ENCODE results near the gene ATP11A. TPM values are rescaled to one million over a fixed set of nuclear protein-coding genes. Genes with fewer than 3 reads are reported as not detected.

The ATP11A gene
- total and polyA plus RNA-seq, 7 donors: 3.9 to 48.6 (median 26.4) TPM

DNA sequence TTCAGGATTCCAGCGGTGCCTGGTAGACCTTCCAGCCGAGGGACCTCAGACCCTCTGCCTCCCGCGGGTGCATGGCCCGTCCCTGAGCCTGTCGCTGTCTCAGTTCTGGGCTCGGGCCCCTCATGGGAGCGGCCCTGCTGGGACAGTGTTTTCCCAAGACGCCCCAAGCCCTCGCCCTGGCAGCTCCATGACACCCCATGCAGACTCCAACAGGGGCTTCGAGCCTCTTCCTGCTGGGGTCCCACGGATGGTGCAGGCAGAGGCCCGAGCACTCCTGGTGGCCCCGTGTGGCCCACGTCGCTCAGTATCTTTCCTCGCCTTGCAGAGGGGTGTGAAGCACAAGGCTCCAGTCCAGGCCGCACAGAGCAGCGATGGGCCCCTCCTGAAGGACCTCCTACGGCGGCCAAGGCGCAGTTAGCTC, 190.4 kb downstream of the ATP11A start:
- H3K27me3 ChIP-seq (ENCODE audit: insufficient read depth in 3 of 3, low read length in 2 of 3): no peaks in the 10 kb centered on the region
- H3K4me3 ChIP-seq: no peak overlapping the region
- DNase-seq (peak in 1 of 2 donors; percentile 37), ATAC-seq (no peak)
- no peaks in the 10 kb centered on the region for H3K4me1 ChIP-seq
- TF ChIP-seq, protein P1, sequence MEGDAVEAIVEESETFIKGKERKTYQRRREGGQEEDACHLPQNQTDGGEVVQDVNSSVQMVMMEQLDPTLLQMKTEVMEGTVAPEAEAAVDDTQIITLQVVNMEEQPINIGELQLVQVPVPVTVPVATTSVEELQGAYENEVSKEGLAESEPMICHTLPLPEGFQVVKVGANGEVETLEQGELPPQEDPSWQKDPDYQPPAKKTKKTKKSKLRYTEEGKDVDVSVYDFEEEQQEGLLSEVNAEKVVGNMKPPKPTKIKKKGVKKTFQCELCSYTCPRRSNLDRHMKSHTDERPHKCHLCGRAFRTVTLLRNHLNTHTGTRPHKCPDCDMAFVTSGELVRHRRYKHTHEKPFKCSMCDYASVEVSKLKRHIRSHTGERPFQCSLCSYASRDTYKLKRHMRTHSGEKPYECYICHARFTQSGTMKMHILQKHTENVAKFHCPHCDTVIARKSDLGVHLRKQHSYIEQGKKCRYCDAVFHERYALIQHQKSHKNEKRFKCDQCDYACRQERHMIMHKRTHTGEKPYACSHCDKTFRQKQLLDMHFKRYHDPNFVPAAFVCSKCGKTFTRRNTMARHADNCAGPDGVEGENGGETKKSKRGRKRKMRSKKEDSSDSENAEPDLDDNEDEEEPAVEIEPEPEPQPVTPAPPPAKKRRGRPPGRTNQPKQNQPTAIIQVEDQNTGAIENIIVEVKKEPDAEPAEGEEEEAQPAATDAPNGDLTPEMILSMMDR (IDR thresholded peaks at IDR 0.05): no peak
- no peaks in the 10 kb centered on the region for H3K9me3 ChIP-seq
- H3K36me3 ChIP-seq (ENCODE audit: insufficient read depth in 1 of 2, low read depth in 1 of 2): peaks cover 0 to 66% of the 10 kb centered on the region in 2 donors
- no peak overlapping the region for H3K27ac ChIP-seq
- intact Hi-C loops (cut with DNase I): no loop called here
- WGBS, 3 donors: 94 to 95% (median 94%) methylated on average over 19 to 22 of the region's 22 CpGs

DNA sequence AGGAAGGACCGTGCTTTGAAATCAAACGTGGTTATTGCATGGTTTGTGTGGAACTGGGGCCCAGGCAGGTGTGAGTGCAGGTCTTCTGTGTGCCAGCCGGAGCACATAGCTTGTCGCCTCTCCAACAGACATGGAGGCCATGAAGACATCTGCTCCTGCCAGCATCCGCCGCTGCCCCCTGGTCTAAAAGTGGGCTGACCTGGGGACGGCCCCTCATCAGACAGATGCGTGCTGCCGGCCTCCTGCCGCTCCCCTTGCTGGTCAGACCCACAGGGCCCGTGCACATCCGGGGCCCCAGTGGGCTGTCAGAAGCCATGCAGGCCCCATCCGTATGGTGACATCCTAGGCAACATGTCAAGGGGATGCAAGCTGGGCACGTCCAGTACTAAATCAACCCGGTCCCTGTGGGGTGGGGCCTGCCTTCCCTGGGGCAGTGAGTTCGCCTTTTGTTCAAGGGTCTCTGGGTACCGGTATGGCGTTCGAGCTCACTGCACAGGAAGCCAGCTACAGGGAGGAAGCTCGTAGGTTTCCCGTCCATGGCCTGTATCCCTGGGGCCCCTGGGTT, 191.2 kb downstream of the ATP11A start:
- Histone ChIP-seq H3K36me3 (ENCODE audit: insufficient read depth in 1 of 2, low read depth in 1 of 2) (peaks cover 0 to 60% of the 10 kb centered on the region in 2 donors), H3K9me3 (no peaks in the 10 kb centered on the region), H3K27ac (no peak overlapping the region), H3K4me3 (no peak overlapping the region), H3K4me1 (no peaks in the 10 kb centered on the region), H3K27me3 (ENCODE audit: insufficient read depth in 3 of 3, low read length in 2 of 3) (no peaks in the 10 kb centered on the region)
- TF ChIP-seq, protein P1 (IDR thresholded peaks at IDR 0.05): no peak
- 90 to 94% (median 94%) methylated on average over 21 of the region's 21 CpGs for WGBS, 3 donors
- ATAC-seq: no peak
- intact Hi-C loops (cut with DNase I): no loop called here
- DNase-seq: peak in 1 of 2 donors; percentile 48

DNA sequence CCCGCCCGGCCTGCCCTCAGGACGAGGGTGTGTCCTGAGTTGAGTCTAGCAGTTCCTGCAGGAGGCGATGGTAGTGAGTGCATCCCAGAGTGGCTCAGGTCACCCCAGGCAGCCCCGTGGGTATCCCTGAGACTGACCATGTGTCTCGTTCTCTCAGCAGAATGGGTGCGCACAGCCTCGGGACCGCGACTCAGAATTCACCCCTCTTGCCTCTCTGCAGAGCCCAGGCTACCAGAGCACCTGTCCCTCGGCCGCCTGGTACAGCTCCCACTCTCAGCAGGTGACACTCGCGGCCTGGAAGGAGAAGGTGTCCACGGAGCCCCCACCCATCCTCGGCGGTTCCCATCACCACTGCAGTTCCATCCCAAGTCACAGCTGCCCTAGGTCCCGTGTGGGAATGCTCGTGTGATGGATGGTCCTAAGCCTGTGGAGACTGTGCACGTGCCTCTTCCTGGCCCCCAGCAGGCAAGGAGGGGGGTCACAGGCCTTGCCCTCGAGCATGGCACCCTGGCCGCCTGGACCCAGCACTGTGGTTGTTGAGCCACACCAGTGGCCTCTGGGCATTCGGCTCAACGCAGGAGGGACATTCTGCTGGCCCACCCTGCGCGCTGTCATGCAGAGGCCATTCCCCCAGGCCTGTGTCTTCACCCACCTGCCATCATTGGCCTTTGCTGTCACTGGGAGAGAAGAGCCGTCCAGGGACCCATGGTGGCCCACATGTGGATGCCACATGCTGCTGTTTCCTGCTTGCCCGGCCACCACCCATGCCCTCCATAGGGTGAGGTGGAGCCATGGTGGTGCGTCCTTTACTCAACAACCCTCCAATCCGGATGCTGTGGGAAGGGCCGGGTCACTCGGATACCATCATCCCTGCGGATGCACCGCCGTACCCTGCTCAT, 192.1 kb downstream of the ATP11A start:
- TF ChIP-seq, protein P1 (IDR thresholded peaks at IDR 0.05): no peak
- Histone ChIP-seq H3K27me3 (ENCODE audit: insufficient read depth in 3 of 3, low read length in 2 of 3) (no peaks in the 10 kb centered on the region), H3K27ac (no peak overlapping the region), H3K36me3 (ENCODE audit: insufficient read depth in 1 of 2, low read depth in 1 of 2) (peaks cover 0 to 51% of the 10 kb centered on the region in 2 donors), H3K9me3 (no peaks in the 10 kb centered on the region), H3K4me1 (no peaks in the 10 kb centered on the region), H3K4me3 (no peak overlapping the region)
- intact Hi-C loops (cut with DNase I): no loop called here
- WGBS, 3 donors: 90 to 94% (median 91%) methylated on average over 35 of the region's 35 CpGs
- DNase-seq (peak in 1 of 2 donors; percentile 36), ATAC-seq (no peak)

DNA sequence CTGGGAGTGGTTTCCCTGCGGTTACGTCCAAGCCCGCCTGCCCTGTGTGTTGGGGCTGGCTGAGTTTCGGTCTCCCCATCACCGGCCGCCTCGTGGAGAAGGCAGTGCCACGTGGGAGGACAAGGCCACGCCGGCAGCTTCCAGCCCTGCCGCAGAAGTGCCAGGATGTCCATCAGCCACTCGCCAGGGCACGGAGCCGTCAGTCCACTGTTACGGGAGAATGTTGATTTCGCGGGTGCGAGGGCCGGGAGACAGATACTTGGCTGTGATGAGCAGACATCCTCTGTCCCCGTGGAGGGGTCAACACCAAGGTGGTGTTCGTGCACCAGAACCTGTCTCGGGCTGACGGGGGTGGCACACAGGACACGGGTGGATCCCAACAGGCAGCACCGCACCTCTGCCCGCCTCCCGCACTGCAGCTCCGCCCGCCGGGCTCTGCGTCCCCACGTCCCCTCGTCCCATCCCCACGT, 192.8 kb downstream of the ATP11A start:
- TF ChIP-seq, protein P1 (IDR thresholded peaks at IDR 0.05): no peak
- no peak for ATAC-seq
- Histone ChIP-seq H3K27ac (no peak overlapping the region), H3K36me3 (ENCODE audit: insufficient read depth in 1 of 2, low read depth in 1 of 2) (peaks cover 0 to 44% of the 10 kb centered on the region in 2 donors), H3K9me3 (no peaks in the 10 kb centered on the region), H3K4me1 (no peaks in the 10 kb centered on the region), H3K27me3 (ENCODE audit: insufficient read depth in 3 of 3, low read length in 2 of 3) (no peaks in the 10 kb centered on the region), H3K4me3 (no peak overlapping the region)
- intact Hi-C loops (cut with DNase I): no loop called here
- no peak for DNase-seq
- 89 to 93% (median 92%) methylated on average over 32 to 34 of the region's 34 CpGs for WGBS, 3 donors

Measured in psoas muscle (tissue), 8 donors.